ENCODE measurements around the gene PEF1. TPM values are rescaled to one million over a fixed set of nuclear protein-coding genes. Genes with fewer than 3 reads are reported as not detected.

PEF1 gene
- total RNA-seq, 4 donors from 2014 or later: 61.5 to 101 (median 92.9) TPM

DNA sequence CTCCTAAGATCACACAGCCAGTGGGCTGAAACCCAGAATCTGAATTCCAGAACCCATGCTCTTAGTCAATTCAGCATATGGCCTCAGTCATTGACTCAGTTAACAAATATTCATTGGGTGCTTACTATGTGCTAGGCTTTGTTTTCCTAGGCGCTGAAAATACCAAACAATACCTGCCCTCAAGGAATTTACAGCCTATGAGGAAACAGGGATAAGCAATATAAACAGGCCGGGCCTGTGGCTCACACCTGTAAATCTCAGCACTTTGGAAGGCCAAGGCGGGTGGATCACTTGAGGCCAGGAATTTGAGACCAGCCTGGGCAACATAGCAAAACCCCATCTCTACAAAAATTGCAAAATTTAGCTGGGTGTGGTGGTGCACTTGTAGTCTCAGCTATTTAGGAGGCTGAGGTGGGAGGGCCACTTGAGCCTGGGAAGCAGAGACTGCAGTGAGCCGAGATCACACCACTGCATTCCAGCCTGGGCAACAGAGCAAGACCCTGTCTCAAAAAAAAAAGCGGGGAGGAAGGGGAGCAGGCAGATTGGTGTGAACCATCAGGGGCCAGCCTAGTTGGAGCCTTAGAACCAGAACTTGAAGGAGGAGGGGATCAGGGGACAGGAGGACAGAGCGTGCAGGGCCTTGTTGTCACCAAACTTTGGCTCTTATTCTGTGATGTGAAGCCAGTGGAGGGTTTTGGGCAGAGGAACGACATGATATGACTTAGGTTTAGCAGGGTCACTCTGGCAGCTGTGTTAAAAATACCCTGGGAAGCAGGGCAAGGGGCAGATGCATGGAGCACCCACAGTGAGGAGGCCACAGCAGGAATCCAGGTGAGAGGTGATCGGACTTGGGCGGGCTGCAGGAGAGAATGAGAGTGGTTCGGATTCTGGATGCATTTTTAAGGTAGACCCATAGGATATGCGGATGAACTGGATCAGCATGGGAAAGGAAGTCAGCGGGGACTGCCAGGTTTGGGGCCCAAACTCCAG, 62.6 kb downstream of the PEF1 start:
- Histone ChIP-seq H3K27ac (replicated peaks in 1 of 4) (peak overlapping the region; percentile 92 to 96 (median 94)), H3K9me3 (no peaks in the 10 kb centered on the region), H3K4me3 (peak overlapping the region in 1 of 4 donors; percentile 2), H3K27me3 (no peaks in the 10 kb centered on the region), H3K36me3 (peaks cover 14 to 75% (median 38%) of the 10 kb centered on the region in 4 donors), H3K4me1 (peaks cover 69 to 94% (median 85%) of the 10 kb centered on the region in 4 donors)
- 73% methylated on average over 12 of the region's 12 CpGs for WGBS
- TF ChIP-seq EP300 (IDR thresholded peaks at IDR 0.05): no peak
- DNase-seq (ENCODE audit: extremely low spot score): no peak
- intact Hi-C loops (cut with DNase I): no loop called here

DNA sequence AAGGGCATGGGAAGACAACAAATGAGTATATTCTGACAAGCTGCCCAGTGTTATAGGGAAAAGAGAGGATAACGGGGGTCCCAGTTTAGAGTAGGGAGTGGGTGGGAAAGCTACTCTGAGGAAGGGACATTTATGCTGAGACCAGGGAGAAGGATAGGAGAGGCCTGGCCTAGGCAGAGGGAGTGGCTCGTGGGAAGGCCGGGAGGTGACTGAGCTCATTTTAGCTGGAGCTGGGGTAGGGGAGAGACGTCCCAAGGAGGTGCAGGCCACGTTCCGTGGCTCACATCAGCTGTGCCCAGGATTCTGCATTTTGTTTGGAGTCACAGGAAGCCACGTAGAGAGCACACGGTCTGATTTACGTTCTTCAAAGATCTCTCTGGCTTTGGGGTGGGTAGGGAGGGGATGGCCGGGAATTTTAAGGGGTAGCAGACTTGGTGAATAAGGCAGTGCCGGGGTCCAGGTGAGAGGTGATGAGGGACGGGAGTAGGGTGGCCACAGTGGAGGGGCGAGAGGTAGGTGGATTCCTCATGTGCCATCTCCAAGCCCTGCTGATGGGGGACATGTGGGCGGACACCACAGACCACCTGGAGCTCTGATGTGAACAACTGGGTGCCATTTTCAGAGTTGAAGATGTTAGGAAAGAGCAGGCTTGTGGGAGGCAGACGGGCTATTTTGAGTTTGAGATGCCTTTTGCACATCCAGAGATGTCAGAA, 63.6 kb downstream of the PEF1 start:
- Histone ChIP-seq H3K4me3 (peak overlapping the region; percentile 32 to 81 (median 73)), H3K27ac (replicated peaks in 1 of 4) (peak overlapping the region; percentile 92 to 96 (median 94)), H3K4me1 (peaks cover 63 to 92% (median 82%) of the 10 kb centered on the region in 4 donors), H3K27me3 (no peaks in the 10 kb centered on the region), H3K9me3 (no peaks in the 10 kb centered on the region), H3K36me3 (peaks cover 14 to 68% (median 27%) of the 10 kb centered on the region in 4 donors)
- TF ChIP-seq POLR2AphosphoS5 (IDR thresholded peaks at IDR 0.05) (no peak), EP300 (IDR thresholded peaks at IDR 0.05) (no peak), POLR2A (IDR thresholded peaks at IDR 0.05; ENCODE audit: low read depth) (no peak)
- TF ChIP-seq, protein P1, sequence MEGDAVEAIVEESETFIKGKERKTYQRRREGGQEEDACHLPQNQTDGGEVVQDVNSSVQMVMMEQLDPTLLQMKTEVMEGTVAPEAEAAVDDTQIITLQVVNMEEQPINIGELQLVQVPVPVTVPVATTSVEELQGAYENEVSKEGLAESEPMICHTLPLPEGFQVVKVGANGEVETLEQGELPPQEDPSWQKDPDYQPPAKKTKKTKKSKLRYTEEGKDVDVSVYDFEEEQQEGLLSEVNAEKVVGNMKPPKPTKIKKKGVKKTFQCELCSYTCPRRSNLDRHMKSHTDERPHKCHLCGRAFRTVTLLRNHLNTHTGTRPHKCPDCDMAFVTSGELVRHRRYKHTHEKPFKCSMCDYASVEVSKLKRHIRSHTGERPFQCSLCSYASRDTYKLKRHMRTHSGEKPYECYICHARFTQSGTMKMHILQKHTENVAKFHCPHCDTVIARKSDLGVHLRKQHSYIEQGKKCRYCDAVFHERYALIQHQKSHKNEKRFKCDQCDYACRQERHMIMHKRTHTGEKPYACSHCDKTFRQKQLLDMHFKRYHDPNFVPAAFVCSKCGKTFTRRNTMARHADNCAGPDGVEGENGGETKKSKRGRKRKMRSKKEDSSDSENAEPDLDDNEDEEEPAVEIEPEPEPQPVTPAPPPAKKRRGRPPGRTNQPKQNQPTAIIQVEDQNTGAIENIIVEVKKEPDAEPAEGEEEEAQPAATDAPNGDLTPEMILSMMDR (IDR thresholded peaks at IDR 0.05): no peak
- 51% methylated on average over 15 of the region's 15 CpGs for WGBS
- intact Hi-C loops (cut with DNase I): no loop called here
- peak; percentile 88 for DNase-seq (ENCODE audit: extremely low spot score)

DNA sequence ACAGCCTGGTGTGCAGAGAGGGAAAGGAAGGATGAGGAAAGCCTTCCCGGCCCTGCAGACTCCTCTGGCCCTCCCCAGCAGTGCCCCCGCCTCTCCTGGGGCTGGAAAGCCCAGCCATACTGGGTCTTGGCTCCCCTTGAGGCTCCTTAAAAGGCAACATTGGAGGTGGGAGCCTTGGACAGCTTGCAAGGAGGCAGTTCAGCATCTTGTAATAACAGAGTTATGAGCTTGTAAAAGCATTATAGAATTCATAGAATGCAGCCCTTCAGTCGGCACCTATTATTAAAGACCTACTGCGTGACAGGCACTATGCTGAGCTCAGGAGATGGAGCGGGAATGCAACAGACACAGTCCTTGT, 64.2 kb downstream of the PEF1 start:
- H3K27me3 ChIP-seq: no peaks in the 10 kb centered on the region
- peak overlapping the region; percentile 32 to 81 (median 73) for H3K4me3 ChIP-seq
- peak; percentile 92 for DNase-seq (ENCODE audit: extremely low spot score)
- peak overlapping the region; percentile 92 to 96 (median 94) for H3K27ac ChIP-seq (replicated peaks in 1 of 4)
- WGBS: 24% methylated on average over 5 of the region's 5 CpGs
- TF ChIP-seq EP300 (IDR thresholded peaks at IDR 0.05) (no peak), POLR2AphosphoS5 (IDR thresholded peaks at IDR 0.05) (peak; percentile 79 to 89), POLR2A (IDR thresholded peaks at IDR 0.05; ENCODE audit: low read depth) (no peak)
- H3K36me3 ChIP-seq: peaks cover 9 to 63% (median 21%) of the 10 kb centered on the region in 4 donors
- intact Hi-C loops (cut with DNase I): no loop called here
- no peaks in the 10 kb centered on the region for H3K9me3 ChIP-seq
- H3K4me1 ChIP-seq: peaks cover 65 to 92% (median 82%) of the 10 kb centered on the region in 4 donors

Other genes with a start within 250 kb of the PEF1 start
- 1 to 10 TPM; 1.7 to 4.0 (median 2.8) TPM for gene SERINC2, start 231.7 kb downstream of the PEF1 start, total RNA-seq
- 100 to 1,000 TPM; 139 to 354 (median 244) TPM for gene TINAGL1, start 68.4 kb downstream of the PEF1 start, total RNA-seq
- 1 to 10 TPM in 2 of 4 donors, under 1 TPM in 1, not detected in 1; 0.45 to 1.8 (median 1.7) TPM for gene HCRTR1, start 27.2 kb downstream of the PEF1 start, total RNA-seq
- gene COL16A1, start 59.1 kb upstream of the PEF1 start, total RNA-seq: 10 to 100 TPM; 35.1 to 62.7 (median 47.6) TPM
- 1 to 10 TPM in 2 of 4 donors, under 1 TPM in 2; 0.83 to 4.2 (median 2.1) TPM for gene ADGRB2, start 119.5 kb upstream of the PEF1 start, total RNA-seq
- under 1 TPM in 3 of 4 donors, not detected in 1; 0.17 to 0.19 (median 0.17) TPM for gene SPOCD1, start 171.1 kb upstream of the PEF1 start, total RNA-seq